K562 (cell line): Measurements from ENCODE around the gene RPL29.

Experiments
- ATF2 ChIP-seq: sonication (generic); formaldehyde crosslinking; IDR thresholded peaks from 2 replicates; pipeline ENCODE4 v1.8.1; 2022; ENCODE audit warnings: missing genetic modification reagents
- CHD1 ChIP-seq: fragments of 200-600 bp; sonication (generic); IDR thresholded peaks from one replicate; pipeline ENCODE4 v1.6.1; 2012; ENCODE audit warnings: mild to moderate bottlenecking, moderate library complexity, low read length, inconsistent platforms
- RUNX1 ChIP-seq: sonication (generic); IDR thresholded peaks from 2 replicates; pipeline ENCODE4 v1.6.1; 2016; ENCODE audit warnings: antibody characterized with exemption, low read depth
- USF2 ChIP-seq: sonication (generic); formaldehyde crosslinking; IDR thresholded peaks from 2 replicates; pipeline ENCODE4 v1.5.0; 2020; ENCODE audit warnings: missing genetic modification reagents

DNA sequence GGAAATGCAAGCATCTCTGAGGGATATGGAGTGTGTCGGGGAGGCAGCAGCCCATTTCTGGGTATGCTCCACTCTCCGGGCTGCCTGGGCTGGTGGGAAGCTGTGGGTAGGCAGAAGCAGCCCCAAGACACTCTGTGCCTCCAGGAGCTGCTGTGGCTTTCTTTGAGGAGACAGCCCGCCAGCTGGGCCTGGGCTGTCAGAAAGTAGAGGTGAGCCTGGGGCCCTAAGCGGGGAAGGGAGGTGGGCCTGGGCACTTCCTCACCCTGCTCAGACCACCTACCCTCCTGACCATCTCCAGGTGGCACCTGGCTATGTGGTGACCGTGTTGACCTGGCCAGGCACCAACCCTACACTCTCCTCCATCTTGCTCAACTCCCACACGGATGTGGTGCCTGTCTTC is 10.6 kb downstream of the RPL29 start:
- TF ChIP-seq RUNX1 (no peak), USF2 (CRISPR knock-in tag) (no peak), CHD1 (no peak), ATF2 (CRISPR knock-in tag) (no peak)
